Fibroblast of lung (primary cell): Measurements from ENCODE around the gene SMG6.

Source experiments
- EZH2 ChIP-seq: IDR thresholded peaks from 2 replicates; pipeline ENCODE4 v1.5.1; 2012; ENCODE audit warnings: low read length, control low read depth, mild to moderate bottlenecking; ENCODE audit errors: missing control alignments
- TF ChIP-seq, protein P1 (sequence below), 2 donors: IDR thresholded peaks in 1 of 2; conservative IDR thresholded peaks in 1 of 2; 1 replicate in 1 of 2; 2 replicates in 1 of 2; pipeline ENCODE4 v1.5.1; 2011 to 2012; ENCODE audit warnings: low read length in 2 of 2, control low read depth in 1 of 2, inconsistent platforms in 1 of 2, low read depth in 1 of 2, mild to moderate bottlenecking in 1 of 2

DNA sequence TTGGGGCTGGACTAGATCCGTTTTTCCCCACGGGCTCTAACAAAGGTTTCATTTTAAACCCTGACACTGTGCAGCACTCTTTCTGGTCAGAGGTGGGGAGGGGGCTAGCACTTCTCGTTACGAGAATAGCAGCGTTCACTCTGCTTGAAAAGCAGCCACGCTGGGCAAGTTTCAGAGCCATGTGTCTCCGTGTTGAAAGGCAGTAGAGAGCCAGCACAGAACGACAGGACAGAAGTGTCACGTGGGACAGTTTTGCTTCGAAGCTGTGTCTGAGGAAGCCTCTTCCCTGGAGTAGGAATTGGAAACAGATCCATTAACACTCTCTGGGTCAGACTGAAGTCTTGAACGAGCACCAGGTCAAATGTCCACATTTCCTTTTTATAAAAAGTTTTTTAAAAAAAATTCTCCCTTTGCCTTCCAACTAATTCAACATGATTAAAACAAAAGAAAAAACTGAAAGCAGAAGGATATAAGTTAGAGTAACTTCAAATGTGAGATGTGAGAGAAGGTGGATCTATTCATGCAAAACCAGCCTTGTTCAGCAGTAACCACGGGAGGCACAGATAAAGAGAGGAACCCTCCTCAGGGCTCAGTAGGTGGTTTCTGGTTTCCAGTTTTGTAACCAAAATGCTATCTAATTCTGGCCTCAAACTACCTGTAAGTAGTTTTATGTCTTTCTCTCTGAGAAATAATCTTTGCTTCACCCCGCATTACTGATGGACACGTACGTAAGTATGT lies 65.0 kb downstream of the SMG6 start:
- no peak for TF ChIP-seq EZH2
- TF ChIP-seq, protein P1, sequence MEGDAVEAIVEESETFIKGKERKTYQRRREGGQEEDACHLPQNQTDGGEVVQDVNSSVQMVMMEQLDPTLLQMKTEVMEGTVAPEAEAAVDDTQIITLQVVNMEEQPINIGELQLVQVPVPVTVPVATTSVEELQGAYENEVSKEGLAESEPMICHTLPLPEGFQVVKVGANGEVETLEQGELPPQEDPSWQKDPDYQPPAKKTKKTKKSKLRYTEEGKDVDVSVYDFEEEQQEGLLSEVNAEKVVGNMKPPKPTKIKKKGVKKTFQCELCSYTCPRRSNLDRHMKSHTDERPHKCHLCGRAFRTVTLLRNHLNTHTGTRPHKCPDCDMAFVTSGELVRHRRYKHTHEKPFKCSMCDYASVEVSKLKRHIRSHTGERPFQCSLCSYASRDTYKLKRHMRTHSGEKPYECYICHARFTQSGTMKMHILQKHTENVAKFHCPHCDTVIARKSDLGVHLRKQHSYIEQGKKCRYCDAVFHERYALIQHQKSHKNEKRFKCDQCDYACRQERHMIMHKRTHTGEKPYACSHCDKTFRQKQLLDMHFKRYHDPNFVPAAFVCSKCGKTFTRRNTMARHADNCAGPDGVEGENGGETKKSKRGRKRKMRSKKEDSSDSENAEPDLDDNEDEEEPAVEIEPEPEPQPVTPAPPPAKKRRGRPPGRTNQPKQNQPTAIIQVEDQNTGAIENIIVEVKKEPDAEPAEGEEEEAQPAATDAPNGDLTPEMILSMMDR (conservative IDR thresholded peaks at IDR 0.05 in 1 of 2, IDR thresholded peaks at IDR 0.05 in 1 of 2; ENCODE audit: low read depth in 1 of 2, low read length in 2 of 2) = no peak
